ENCODE data around the gene SSTR1.

SSTR1 gene

DNA sequence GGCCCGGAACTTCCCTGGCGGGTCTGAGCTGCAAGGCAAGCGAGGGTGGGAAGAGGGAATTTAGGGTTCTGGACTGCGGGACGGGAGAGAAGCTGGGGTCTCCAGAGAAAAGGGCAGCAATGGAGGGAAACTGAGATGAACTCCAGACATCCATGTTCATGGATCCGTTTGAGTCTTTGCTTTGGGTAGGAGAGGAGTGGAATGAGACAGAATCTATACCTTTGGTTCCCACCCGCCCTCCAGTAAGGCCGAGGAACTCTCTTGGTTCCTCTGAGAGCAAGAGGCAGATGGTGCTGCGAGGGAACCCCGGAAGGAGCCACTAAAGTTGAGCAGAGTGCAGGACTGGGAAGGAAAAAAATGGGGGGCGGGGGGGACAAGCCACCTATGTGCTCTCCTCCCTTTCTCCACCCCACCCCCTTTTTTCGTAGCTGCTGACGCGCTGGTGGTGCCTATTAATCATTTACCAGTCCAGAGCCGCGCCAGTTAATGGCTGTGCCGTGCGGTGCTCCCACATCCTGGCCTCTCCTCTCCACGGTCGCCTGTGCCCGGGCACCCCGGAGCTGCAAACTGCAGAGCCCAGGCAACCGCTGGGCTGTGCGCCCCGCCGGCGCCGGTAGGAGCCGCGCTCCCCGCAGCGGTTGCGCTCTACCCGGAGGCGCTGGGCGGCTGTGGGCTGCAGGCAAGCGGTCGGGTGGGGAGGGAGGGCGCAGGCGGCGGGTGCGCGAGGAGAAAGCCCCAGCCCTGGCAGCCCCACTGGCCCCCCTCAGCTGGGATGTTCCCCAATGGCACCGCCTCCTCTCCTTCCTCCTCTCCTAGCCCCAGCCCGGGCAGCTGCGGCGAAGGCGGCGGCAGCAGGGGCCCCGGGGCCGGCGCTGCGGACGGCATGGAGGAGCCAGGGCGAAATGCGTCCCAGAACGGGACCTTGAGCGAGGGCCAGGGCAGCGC lies 1.2 kb downstream of the SSTR1 start:
- Histone ChIP-seq H3K4me1 (ENCODE audit: control insufficient read depth, insufficient read depth, low read length, poor library complexity, severe bottlenecking) (peaks cover 6% of the 10 kb centered on the region), H3K4me3 (ENCODE audit: insufficient read depth, low read depth, low read length, poor library complexity, severe bottlenecking) (peak overlapping the region; percentile 29), H3K9me3 (ENCODE audit: control insufficient read depth, low read length) (no peaks in the 10 kb centered on the region), H3K36me3 (ENCODE audit: control insufficient read depth, insufficient read depth, low read length) (no peaks in the 10 kb centered on the region), H3K27ac (ENCODE audit: insufficient read depth, low read length, poor library complexity, severe bottlenecking) (no peak overlapping the region), H3K27me3 (replicated peaks; ENCODE audit: control insufficient read depth, insufficient read depth, low read length, poor library complexity, severe bottlenecking) (peaks cover 33% of the 10 kb centered on the region)
- DNase-seq, result no peak

DNA sequence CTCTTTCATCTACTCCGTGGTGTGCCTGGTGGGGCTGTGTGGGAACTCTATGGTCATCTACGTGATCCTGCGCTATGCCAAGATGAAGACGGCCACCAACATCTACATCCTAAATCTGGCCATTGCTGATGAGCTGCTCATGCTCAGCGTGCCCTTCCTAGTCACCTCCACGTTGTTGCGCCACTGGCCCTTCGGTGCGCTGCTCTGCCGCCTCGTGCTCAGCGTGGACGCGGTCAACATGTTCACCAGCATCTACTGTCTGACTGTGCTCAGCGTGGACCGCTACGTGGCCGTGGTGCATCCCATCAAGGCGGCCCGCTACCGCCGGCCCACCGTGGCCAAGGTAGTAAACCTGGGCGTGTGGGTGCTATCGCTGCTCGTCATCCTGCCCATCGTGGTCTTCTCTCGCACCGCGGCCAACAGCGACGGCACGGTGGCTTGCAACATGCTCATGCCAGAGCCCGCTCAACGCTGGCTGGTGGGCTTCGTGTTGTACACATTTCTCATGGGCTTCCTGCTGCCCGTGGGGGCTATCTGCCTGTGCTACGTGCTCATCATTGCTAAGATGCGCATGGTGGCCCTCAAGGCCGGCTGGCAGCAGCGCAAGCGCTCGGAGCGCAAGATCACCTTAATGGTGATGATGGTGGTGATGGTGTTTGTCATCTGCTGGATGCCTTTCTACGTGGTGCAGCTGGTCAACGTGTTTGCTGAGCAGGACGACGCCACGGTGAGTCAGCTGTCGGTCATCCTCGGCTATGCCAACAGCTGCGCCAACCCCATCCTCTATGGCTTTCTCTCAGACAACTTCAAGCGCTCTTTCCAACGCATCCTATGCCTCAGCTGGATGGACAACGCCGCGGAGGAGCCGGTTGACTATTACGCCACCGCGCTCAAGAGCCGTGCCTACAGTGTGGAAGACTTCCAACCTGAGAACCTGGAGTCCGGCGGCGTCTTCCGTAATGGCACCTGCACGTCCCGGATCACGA lies 2.2 kb downstream of the SSTR1 start:
- no peaks in the 10 kb centered on the region for H3K36me3 ChIP-seq (ENCODE audit: control insufficient read depth, insufficient read depth, low read length)
- H3K27me3 ChIP-seq (replicated peaks; ENCODE audit: control insufficient read depth, insufficient read depth, low read length, poor library complexity, severe bottlenecking), result peaks cover 33% of the 10 kb centered on the region
- no peak for DNase-seq
- peaks cover 6% of the 10 kb centered on the region for H3K4me1 ChIP-seq (ENCODE audit: control insufficient read depth, insufficient read depth, low read length, poor library complexity, severe bottlenecking)
- H3K27ac ChIP-seq (ENCODE audit: insufficient read depth, low read length, poor library complexity, severe bottlenecking), result no peak overlapping the region
- no peak overlapping the region for H3K4me3 ChIP-seq (ENCODE audit: insufficient read depth, low read depth, low read length, poor library complexity, severe bottlenecking)
- no peaks in the 10 kb centered on the region for H3K9me3 ChIP-seq (ENCODE audit: control insufficient read depth, low read length)

- Histone ChIP-seq H3K9me3 (ENCODE audit: control insufficient read depth, low read length) (no peaks in the 10 kb centered on the region), H3K4me1 (ENCODE audit: control insufficient read depth, insufficient read depth, low read length, poor library complexity, severe bottlenecking) (peaks cover 6% of the 10 kb centered on the region), H3K4me3 (ENCODE audit: insufficient read depth, low read depth, low read length, poor library complexity, severe bottlenecking) (peak overlapping the region; percentile 12), H3K36me3 (ENCODE audit: control insufficient read depth, insufficient read depth, low read length) (no peaks in the 10 kb centered on the region), H3K27me3 (replicated peaks; ENCODE audit: control insufficient read depth, insufficient read depth, low read length, poor library complexity, severe bottlenecking) (peaks cover 33% of the 10 kb centered on the region), H3K27ac (ENCODE audit: insufficient read depth, low read length, poor library complexity, severe bottlenecking) (no peak overlapping the region)
- DNase-seq, result no peak
Observed at GRCh38 chr14:38210587-38211216, 3.0 kb downstream of the SSTR1 start.

DNA sequence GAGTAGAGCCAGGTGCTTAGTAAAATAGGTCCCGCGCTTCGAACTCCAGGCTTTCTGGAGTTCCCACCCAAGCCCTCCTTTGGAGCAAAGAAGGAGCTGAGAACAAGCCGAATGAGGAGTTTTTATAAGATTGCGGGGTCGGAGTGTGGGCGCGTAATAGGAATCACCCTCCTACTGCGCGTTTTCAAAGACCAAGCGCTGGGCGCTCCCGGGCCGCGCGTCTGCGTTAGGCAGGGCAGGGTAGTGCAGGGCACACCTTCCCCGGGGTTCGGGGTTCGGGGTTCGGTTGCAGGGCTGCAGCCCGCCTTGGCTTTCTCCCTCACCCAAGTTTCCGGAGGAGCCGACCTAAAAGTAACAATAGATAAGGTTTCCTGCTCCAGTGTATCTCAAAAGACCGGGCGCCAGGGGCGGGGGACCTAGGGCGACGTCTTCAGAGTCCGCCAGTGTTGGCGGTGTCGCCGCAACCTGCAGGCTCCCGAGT lies 3.6 kb downstream of the SSTR1 start:
- DNase-seq, result no peak
- no peaks in the 10 kb centered on the region for H3K9me3 ChIP-seq (ENCODE audit: control insufficient read depth, low read length)
- H3K36me3 ChIP-seq (ENCODE audit: control insufficient read depth, insufficient read depth, low read length), result no peaks in the 10 kb centered on the region
- H3K27me3 ChIP-seq (replicated peaks; ENCODE audit: control insufficient read depth, insufficient read depth, low read length, poor library complexity, severe bottlenecking), result peaks cover 33% of the 10 kb centered on the region
- peak overlapping the region; percentile 12 for H3K4me3 ChIP-seq (ENCODE audit: insufficient read depth, low read depth, low read length, poor library complexity, severe bottlenecking)
- peaks cover 6% of the 10 kb centered on the region for H3K4me1 ChIP-seq (ENCODE audit: control insufficient read depth, insufficient read depth, low read length, poor library complexity, severe bottlenecking)
- H3K27ac ChIP-seq (ENCODE audit: insufficient read depth, low read length, poor library complexity, severe bottlenecking), result no peak overlapping the region

GRCh38 chr14:38212111-38212510 lies 4.4 kb downstream of the SSTR1 start:
- Histone ChIP-seq H3K27ac (ENCODE audit: insufficient read depth, low read length, poor library complexity, severe bottlenecking) (no peak overlapping the region), H3K27me3 (replicated peaks; ENCODE audit: control insufficient read depth, insufficient read depth, low read length, poor library complexity, severe bottlenecking) (peaks cover 33% of the 10 kb centered on the region), H3K36me3 (ENCODE audit: control insufficient read depth, insufficient read depth, low read length) (no peaks in the 10 kb centered on the region), H3K4me3 (ENCODE audit: insufficient read depth, low read depth, low read length, poor library complexity, severe bottlenecking) (no peak overlapping the region), H3K9me3 (ENCODE audit: control insufficient read depth, low read length) (no peaks in the 10 kb centered on the region), H3K4me1 (ENCODE audit: control insufficient read depth, insufficient read depth, low read length, poor library complexity, severe bottlenecking) (peaks cover 6% of the 10 kb centered on the region)
- no peak for DNase-seq

- Histone ChIP-seq H3K4me1 (ENCODE audit: control insufficient read depth, insufficient read depth, low read length, poor library complexity, severe bottlenecking) (peaks cover 6% of the 10 kb centered on the region), H3K27ac (ENCODE audit: insufficient read depth, low read length, poor library complexity, severe bottlenecking) (no peak overlapping the region), H3K4me3 (ENCODE audit: insufficient read depth, low read depth, low read length, poor library complexity, severe bottlenecking) (no peak overlapping the region), H3K27me3 (replicated peaks; ENCODE audit: control insufficient read depth, insufficient read depth, low read length, poor library complexity, severe bottlenecking) (peaks cover 25% of the 10 kb centered on the region), H3K36me3 (ENCODE audit: control insufficient read depth, insufficient read depth, low read length) (no peaks in the 10 kb centered on the region), H3K9me3 (ENCODE audit: control insufficient read depth, low read length) (no peaks in the 10 kb centered on the region)
- DNase-seq, result no peak
Observed at GRCh38 chr14:38213001-38213400, 5.3 kb downstream of the SSTR1 start.

GRCh38 chr14:38217553-38217952 lies 9.8 kb downstream of the SSTR1 start:
- no peaks in the 10 kb centered on the region for H3K27me3 ChIP-seq (replicated peaks; ENCODE audit: control insufficient read depth, insufficient read depth, low read length, poor library complexity, severe bottlenecking)
- DNase-seq, result no peak
- H3K27ac ChIP-seq (ENCODE audit: insufficient read depth, low read length, poor library complexity, severe bottlenecking), result no peak overlapping the region

DNA sequence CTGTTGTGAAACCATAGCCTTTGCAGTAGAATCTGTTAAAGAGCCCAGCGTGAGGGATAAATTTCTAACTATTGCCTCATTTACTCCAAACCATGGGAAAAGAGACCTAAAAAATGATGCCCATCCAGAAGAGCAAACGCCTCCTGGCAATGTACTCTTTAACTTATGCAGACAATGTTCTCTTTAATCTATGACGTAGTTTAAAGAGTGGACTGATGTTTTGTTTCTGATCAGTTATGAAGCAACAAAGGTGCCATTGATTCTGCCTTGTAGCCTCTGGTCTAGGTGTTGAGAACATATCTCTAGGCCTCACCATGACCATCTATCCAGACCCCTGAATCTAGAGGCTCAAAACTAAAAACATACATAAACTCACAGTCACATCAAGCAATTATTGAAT lies 13.4 kb downstream of the SSTR1 start:
- no peak overlapping the region for H3K27ac ChIP-seq (ENCODE audit: insufficient read depth, low read length, poor library complexity, severe bottlenecking)
- H3K9me3 ChIP-seq (ENCODE audit: control insufficient read depth, low read length), result no peaks in the 10 kb centered on the region
- no peaks in the 10 kb centered on the region for H3K4me1 ChIP-seq (ENCODE audit: control insufficient read depth, insufficient read depth, low read length, poor library complexity, severe bottlenecking)
- no peak overlapping the region for H3K4me3 ChIP-seq (ENCODE audit: insufficient read depth, low read depth, low read length, poor library complexity, severe bottlenecking)
- H3K36me3 ChIP-seq (ENCODE audit: control insufficient read depth, insufficient read depth, low read length), result no peaks in the 10 kb centered on the region
- no peak for DNase-seq
- no peaks in the 10 kb centered on the region for H3K27me3 ChIP-seq (replicated peaks; ENCODE audit: control insufficient read depth, insufficient read depth, low read length, poor library complexity, severe bottlenecking)

More at GRCh38 chr14:38217553-38217952, 9.8 kb downstream of the SSTR1 start:
- Histone ChIP-seq H3K4me1 (ENCODE audit: control insufficient read depth, insufficient read depth, low read length, poor library complexity, severe bottlenecking) (no peaks in the 10 kb centered on the region), H3K9me3 (ENCODE audit: control insufficient read depth, low read length) (no peaks in the 10 kb centered on the region), H3K4me3 (ENCODE audit: insufficient read depth, low read depth, low read length, poor library complexity, severe bottlenecking) (no peak overlapping the region), H3K36me3 (ENCODE audit: control insufficient read depth, insufficient read depth, low read length) (no peaks in the 10 kb centered on the region)

DNA sequence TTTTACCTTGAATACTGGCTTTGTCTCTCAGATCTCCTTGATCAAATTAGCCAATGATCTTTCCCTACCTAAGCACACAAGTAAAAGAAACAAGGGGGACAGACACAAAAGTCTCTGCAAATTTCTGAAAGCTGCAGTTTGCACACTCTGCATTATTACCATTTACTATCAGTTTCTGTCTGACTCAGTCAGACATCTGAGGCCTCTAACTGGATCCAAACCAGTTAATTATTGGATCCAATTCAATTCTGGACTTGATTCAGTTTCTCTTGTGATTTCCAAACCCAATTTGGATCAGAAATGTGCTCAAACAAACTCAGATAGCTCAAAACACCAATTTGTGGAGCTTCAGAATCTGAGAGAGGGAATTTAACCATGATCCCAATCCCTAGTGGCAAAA lies 16.6 kb downstream of the SSTR1 start:
- no peaks in the 10 kb centered on the region for H3K9me3 ChIP-seq (ENCODE audit: control insufficient read depth, low read length)

More for the DNA sequence above, 16.6 kb downstream of the SSTR1 start:
- no peaks in the 10 kb centered on the region for H3K27me3 ChIP-seq (replicated peaks; ENCODE audit: control insufficient read depth, insufficient read depth, low read length, poor library complexity, severe bottlenecking)
- no peak overlapping the region for H3K4me3 ChIP-seq (ENCODE audit: insufficient read depth, low read depth, low read length, poor library complexity, severe bottlenecking)
- DNase-seq, result no peak
- no peak overlapping the region for H3K27ac ChIP-seq (ENCODE audit: insufficient read depth, low read length, poor library complexity, severe bottlenecking)
- H3K4me1 ChIP-seq (ENCODE audit: control insufficient read depth, insufficient read depth, low read length, poor library complexity, severe bottlenecking), result no peaks in the 10 kb centered on the region
- no peaks in the 10 kb centered on the region for H3K36me3 ChIP-seq (ENCODE audit: control insufficient read depth, insufficient read depth, low read length)
